Umbilical cord (tissue), 2 donors: ENCODE measurements around the gene PPP2R1B. TPM values are rescaled to one million over a fixed set of nuclear protein-coding genes. Genes with fewer than 3 reads are reported as not detected.

Source experiments
- DNase-seq: peaks from one replicate; pipeline ENCODE4 v3.0.0-alpha.2; 2015; ENCODE audit warnings: low spot score
- total RNA-seq: library from RNA; depleted of rRNA; stranded (reverse); fragments of >200 nt; gene quantifications from one replicate; pipeline ENCODE4 v1.2.3, GENCODE V29; 2014; ENCODE audit warnings: low replicate concordance; ENCODE audit not compliant: insufficient read depth

Gene PPP2R1B
- total RNA-seq, 1 donor from 2014 or later = 19.7 TPM

- no peak for DNase-seq
Measured at GRCh38 chr11:111693224-111693937, 72.8 kb downstream of the PPP2R1B start.

- DNase-seq = no peak
Measured at GRCh38 chr11:111691741-111692140, 74.4 kb downstream of the PPP2R1B start.

GRCh38 chr11:111691176-111691575, 75.0 kb downstream of the PPP2R1B start:
- no peak for DNase-seq

- no peak for DNase-seq
Measured at GRCh38 chr11:111688013-111688412, 78.2 kb downstream of the PPP2R1B start.

GRCh38 chr11:111684251-111684650, 81.9 kb downstream of the PPP2R1B start:
- no peak for DNase-seq

GRCh38 chr11:111683806-111684205, 82.4 kb downstream of the PPP2R1B start:
- no peak for DNase-seq

- no peak for DNase-seq
Measured at GRCh38 chr11:111680486-111681175, 85.6 kb downstream of the PPP2R1B start.

Other genes starting within 250 kb of the PPP2R1B start
- 8.7 TPM for gene LAYN, start 225.7 kb downstream of the PPP2R1B start, total RNA-seq
- gene SIK2, start 163.9 kb downstream of the PPP2R1B start, total RNA-seq = 7.7 TPM
- 54.7 TPM for gene ALG9, start 105.2 kb upstream of the PPP2R1B start, total RNA-seq
- gene FDXACB1, start 112.8 kb upstream of the PPP2R1B start, total RNA-seq = 0.48 TPM
- 35.2 TPM for gene CFAP68, start 113.2 kb upstream of the PPP2R1B start, total RNA-seq
- 55.6 TPM for gene CRYAB, start 145.4 kb upstream of the PPP2R1B start, total RNA-seq
- not detected for gene HSPB2, start 146.3 kb upstream of the PPP2R1B start, total RNA-seq
- gene C11orf52, start 152.5 kb upstream of the PPP2R1B start, total RNA-seq = 1.9 TPM
- 79.0 TPM for gene DIXDC1, start 171.0 kb upstream of the PPP2R1B start, total RNA-seq